Adrenal gland (tissue), 12 donors: ENCODE data around the gene TLK1. TPM values are rescaled to one million over a fixed set of nuclear protein-coding genes. Genes with fewer than 3 reads are reported as not detected.

Experiments used
- DNase-seq, 7 donors: peaks; one replicate each; pipeline ENCODE4 v3.0.0-alpha.2; 2019 to 2020
- H3K27ac ChIP-seq, 5 donors: fragments of 200-600 bp; sonication (generic) in 4 of 5; 1 replicate in 3 of 5; 2 replicates in 2 of 5; pipeline versions ENCODE4 v1.5.1 to v1.8.0; 2016 to 2020; ENCODE audit warnings: mild to moderate bottlenecking in 1 of 5
- H3K27me3 ChIP-seq: fragments of 200-600 bp; 2 replicates; pipeline ENCODE4 v1.8.0; 2021
- H3K36me3 ChIP-seq, 2 donors: fragments of 200-600 bp; replicated peaks in 1 of 2; 1 replicate in 1 of 2; 2 replicates in 1 of 2; pipeline versions ENCODE4 v1.5.1 to v1.8.0; 2018 to 2022
- H3K4me1 ChIP-seq, 2 donors: fragments of 200-600 bp; replicated peaks in 1 of 2; 1 replicate in 1 of 2; 2 replicates in 1 of 2; pipeline versions ENCODE4 v1.5.1 to v1.8.0; 2018 to 2021
- H3K4me3 ChIP-seq, 4 donors: fragments of 200-600 bp; sonication (generic) in 3 of 4; one replicate each; pipeline ENCODE4 v1.5.1; 2016 to 2018
- H3K9me3 ChIP-seq, 3 donors: fragments of 200-600 bp; sonication (generic) in 1 of 3; replicated peaks in 1 of 3; 1 replicate in 2 of 3; 2 replicates in 1 of 3; pipeline versions ENCODE4 v1.5.1 to v1.8.0; 2016 to 2021
- POLR2A ChIP-seq, 2 donors: fragments of 450-650 bp; IDR thresholded peaks; one replicate each; pipeline ENCODE4 v1.6.1; 2017; ENCODE audit warnings: antibody characterized with exemption in 2 of 2, mild to moderate bottlenecking in 2 of 2, moderate library complexity in 1 of 2
- WGBS, 4 donors: extraction: QIAGEN DNeasy Blood & Tissue Kit in 2 of 4; methylation state at CpG; one replicate each; pipeline versions ENCODE4 v1.1.5 to v1.1.7; 2013 to 2017; 5-methylcytosine and 5-hydroxymethylcytosine counted together
- intact Hi-C, 2 donors: fragments of 100-400 bp; cut with DNase I; formaldehyde crosslinking; loops; one replicate each; pipeline versions ENCODE4 v1.14.1 to v1.15.0; 2022 to 2023
- polyA plus RNA-seq, 3 donors: library from polyadenylated mRNA; stranded (reverse); fragments of 200-250 nt in 2 of 3; fragments of 350-450 nt in 1 of 3; fragmentation: Illumina TruSeq in 1 of 3; extraction: RNeasy Lipid Tissue Mini Kit (QIAGEN cat#74804) in 1 of 3; gene quantifications; one replicate each; pipeline ENCODE4 v1.2.3, GENCODE V29; 2013 to 2014
- total RNA-seq, 9 donors: library from RNA; depleted of rRNA in 4 of 9; stranded (reverse); fragments of >200 nt in 4 of 9; fragments of 120-200 nt in 1 of 9; fragmentation: NEBNext Ultra II Directional in 1 of 9; extraction: Animal tissue kit (Norgen Biotek cat#: 25700) in 1 of 9; gene quantifications; one replicate each; pipeline versions ENCODE4 v1.1.0 to v1.2.4, GENCODE V29; 2013 to 2023
- TF ChIP-seq, protein P1 (sequence below), 6 experiments: fragments of 450-650 bp in 4 of 6; fragments of 200-600 bp in 2 of 6; sonication (generic) in 1 of 6; IDR thresholded peaks; 1 replicate in 5 of 6; 2 replicates in 1 of 6; pipeline versions ENCODE4 v1.5.1 to v1.8.0; 2016 to 2021; ENCODE audit warnings: antibody characterized with exemption in 6 of 6, mild to moderate bottlenecking in 2 of 6, moderate library complexity in 1 of 6
- donor health status: healthy with polysubstance abuse.
- donor health status: Bipolar disorder and iron deficiency.
- donor health status: DM: yes; HTN: yes; CAD: no.
- donor health status: DM: no; HTN: no; CAD: no.
- donor health status: DM: no; HTN: no; CAD: no.
- donor health status: DM: yes; HTN: yes; CAD: no.

The TLK1 gene
- total and polyA plus RNA-seq, 12 donors: 16.5 to 84.0 (median 47.3) TPM

DNA sequence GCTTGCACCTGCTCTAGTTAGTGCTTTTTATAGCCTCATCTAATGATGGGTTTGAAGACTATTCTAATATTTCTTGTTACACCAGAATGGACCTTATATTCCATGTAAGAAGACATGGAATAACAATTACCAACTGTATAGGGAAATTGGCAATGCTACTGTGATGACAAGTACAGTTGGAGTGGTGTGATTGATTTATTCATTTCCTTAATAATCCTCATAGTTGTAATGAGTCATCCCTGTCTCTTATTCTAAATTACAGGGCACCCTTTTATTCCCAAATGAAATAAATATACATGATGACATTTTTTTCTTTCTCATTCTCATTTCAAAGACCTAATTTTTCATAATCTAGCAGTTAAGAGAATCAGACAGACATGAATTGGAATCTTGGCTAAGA lies 18.3 kb upstream of the TLK1 start:
- H3K36me3 ChIP-seq: no peaks in the 10 kb centered on the region
- H3K27me3 ChIP-seq: no peaks in the 10 kb centered on the region
- DNase-seq: no peak
- intact Hi-C loops: loop anchor here in 1 of 2 donors (10.0 kb wide), 1 partner anchor 236 kb away; no protein-coding TSS in a partner anchor
- no peak overlapping the region for H3K27ac ChIP-seq
- H3K9me3 ChIP-seq: no peaks in the 10 kb centered on the region
- TF ChIP-seq POLR2A (IDR thresholded peaks at IDR 0.05): no peak
- TF ChIP-seq, protein P1, sequence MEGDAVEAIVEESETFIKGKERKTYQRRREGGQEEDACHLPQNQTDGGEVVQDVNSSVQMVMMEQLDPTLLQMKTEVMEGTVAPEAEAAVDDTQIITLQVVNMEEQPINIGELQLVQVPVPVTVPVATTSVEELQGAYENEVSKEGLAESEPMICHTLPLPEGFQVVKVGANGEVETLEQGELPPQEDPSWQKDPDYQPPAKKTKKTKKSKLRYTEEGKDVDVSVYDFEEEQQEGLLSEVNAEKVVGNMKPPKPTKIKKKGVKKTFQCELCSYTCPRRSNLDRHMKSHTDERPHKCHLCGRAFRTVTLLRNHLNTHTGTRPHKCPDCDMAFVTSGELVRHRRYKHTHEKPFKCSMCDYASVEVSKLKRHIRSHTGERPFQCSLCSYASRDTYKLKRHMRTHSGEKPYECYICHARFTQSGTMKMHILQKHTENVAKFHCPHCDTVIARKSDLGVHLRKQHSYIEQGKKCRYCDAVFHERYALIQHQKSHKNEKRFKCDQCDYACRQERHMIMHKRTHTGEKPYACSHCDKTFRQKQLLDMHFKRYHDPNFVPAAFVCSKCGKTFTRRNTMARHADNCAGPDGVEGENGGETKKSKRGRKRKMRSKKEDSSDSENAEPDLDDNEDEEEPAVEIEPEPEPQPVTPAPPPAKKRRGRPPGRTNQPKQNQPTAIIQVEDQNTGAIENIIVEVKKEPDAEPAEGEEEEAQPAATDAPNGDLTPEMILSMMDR (IDR thresholded peaks at IDR 0.05): no peak
- H3K4me3 ChIP-seq: no peak overlapping the region
- no peaks in the 10 kb centered on the region for H3K4me1 ChIP-seq

DNA sequence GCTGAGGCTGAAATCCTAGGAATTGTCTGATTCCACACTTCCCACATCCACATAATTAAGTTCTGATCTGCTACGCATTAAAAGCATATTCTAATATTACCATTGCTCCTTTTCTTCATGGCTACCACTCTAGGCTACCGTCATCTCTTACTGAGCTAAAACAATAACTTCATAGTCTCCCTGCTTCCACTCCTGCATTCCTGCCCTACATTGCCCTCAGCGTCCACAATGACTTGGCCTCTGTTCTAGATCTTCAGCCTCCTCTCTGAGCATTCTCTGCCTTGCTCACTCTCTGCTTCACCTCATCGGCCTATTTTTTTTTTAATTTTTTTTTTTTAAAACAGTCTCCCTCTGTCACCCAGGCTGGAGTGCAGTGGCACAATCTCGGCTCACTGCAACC lies 15.8 kb upstream of the TLK1 start:
- TF ChIP-seq, protein P1 (IDR thresholded peaks at IDR 0.05): no peak
- TF ChIP-seq POLR2A (IDR thresholded peaks at IDR 0.05): no peak
- intact Hi-C loops: loop anchor here in 1 of 2 donors (10.0 kb wide), 1 partner anchor 238 kb away; no protein-coding TSS in a partner anchor
- WGBS, 4 donors: 81 to 92% (median 88%) methylated on average over 5 of the region's 5 CpGs

DNA sequence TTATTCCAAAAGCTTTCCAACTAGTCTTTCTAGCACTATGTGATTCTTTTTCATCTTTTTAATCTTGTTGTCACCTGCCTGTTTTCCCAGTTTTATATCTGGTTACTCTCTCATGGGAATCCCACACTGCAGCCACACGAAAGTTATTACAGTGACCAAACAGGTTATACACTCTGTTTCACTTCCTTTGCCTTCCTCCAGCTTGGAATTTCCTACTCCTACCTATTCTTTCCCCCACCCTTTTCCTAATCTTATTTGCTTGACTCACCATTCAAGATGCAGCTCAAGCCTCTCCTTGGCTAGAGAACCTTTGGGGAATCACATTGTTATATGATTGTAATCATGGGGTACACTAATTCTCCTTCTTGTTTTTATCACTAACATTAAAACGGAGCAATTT lies 13.4 kb upstream of the TLK1 start:
- H3K27ac ChIP-seq: no peak overlapping the region
- TF ChIP-seq POLR2A (IDR thresholded peaks at IDR 0.05): no peak
- TF ChIP-seq, protein P1 (IDR thresholded peaks at IDR 0.05): no peak

More for the DNA sequence above, 15.8 kb upstream of the TLK1 start:
- H3K9me3 ChIP-seq: no peaks in the 10 kb centered on the region
- DNase-seq: no peak
- no peaks in the 10 kb centered on the region for H3K4me1 ChIP-seq
- no peak overlapping the region for H3K27ac ChIP-seq
- H3K4me3 ChIP-seq: no peak overlapping the region
- H3K36me3 ChIP-seq: no peaks in the 10 kb centered on the region
- no peaks in the 10 kb centered on the region for H3K27me3 ChIP-seq

DNA sequence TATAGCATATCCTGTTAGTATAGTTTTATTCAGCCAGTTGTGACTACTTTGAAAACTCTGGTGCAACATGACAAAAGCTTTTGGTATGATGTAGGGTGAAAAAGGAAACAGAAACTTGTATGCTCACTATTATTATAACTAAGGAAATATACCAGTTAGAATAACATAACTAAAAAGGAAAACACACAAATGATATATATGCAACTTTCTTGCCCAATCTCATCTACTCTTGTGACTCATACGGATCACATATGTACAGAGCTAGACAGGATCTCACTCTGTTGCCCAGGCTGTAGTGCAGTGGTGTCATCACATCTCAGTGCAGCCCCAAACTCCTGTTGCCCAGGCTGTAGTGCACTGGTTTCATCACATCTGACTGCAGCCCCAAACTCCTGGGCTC lies 12.4 kb upstream of the TLK1 start:
- 67 to 91% (median 87%) methylated on average over 1 of the region's 1 CpG for WGBS, 4 donors
- no peak for TF ChIP-seq POLR2A (IDR thresholded peaks at IDR 0.05)
- TF ChIP-seq, protein P1 (IDR thresholded peaks at IDR 0.05): no peak
- Histone ChIP-seq H3K27ac (no peak overlapping the region), H3K4me3 (no peak overlapping the region), H3K27me3 (no peaks in the 10 kb centered on the region), H3K36me3 (no peaks in the 10 kb centered on the region), H3K9me3 (no peaks in the 10 kb centered on the region), H3K4me1 (no peaks in the 10 kb centered on the region)
- intact Hi-C loops: loop anchor here in 1 of 2 donors (10.0 kb wide), 1 partner anchor 242 kb away; no protein-coding TSS in a partner anchor
- no peak for DNase-seq

More for the DNA sequence above, 13.4 kb upstream of the TLK1 start:
- H3K27me3 ChIP-seq: no peaks in the 10 kb centered on the region
- no peaks in the 10 kb centered on the region for H3K9me3 ChIP-seq
- 73 to 84% (median 79%) methylated on average over 2 of the region's 2 CpGs for WGBS, 4 donors
- no peak for DNase-seq
- H3K36me3 ChIP-seq: no peaks in the 10 kb centered on the region
- intact Hi-C loops: loop anchor here in 1 of 2 donors (10.0 kb wide), 1 partner anchor 241 kb away; no protein-coding TSS in a partner anchor
- no peaks in the 10 kb centered on the region for H3K4me1 ChIP-seq
- H3K4me3 ChIP-seq: no peak overlapping the region
